Ureter (tissue), 1 donor: ENCODE data around the gene PLXNA1. TPM values are rescaled to one million over a fixed set of nuclear protein-coding genes. Genes with fewer than 3 reads are reported as not detected.
A peak's percentile ranks its signal among the peaks of the same experiment; 100 is the strongest.

ENCODE experiments used
- DNase-seq: peaks from one replicate; pipeline ENCODE4 v3.0.0-alpha.2; 2020; ENCODE audit warnings: low spot score
- total RNA-seq: library from RNA; stranded (reverse); gene quantifications from one replicate; pipeline ENCODE4 v1.2.4, GENCODE V29; 2023
- donor health status: DM: yes; HTN: yes; CAD: no.

PLXNA1 gene
- total RNA-seq, result 43.0 TPM

DNA sequence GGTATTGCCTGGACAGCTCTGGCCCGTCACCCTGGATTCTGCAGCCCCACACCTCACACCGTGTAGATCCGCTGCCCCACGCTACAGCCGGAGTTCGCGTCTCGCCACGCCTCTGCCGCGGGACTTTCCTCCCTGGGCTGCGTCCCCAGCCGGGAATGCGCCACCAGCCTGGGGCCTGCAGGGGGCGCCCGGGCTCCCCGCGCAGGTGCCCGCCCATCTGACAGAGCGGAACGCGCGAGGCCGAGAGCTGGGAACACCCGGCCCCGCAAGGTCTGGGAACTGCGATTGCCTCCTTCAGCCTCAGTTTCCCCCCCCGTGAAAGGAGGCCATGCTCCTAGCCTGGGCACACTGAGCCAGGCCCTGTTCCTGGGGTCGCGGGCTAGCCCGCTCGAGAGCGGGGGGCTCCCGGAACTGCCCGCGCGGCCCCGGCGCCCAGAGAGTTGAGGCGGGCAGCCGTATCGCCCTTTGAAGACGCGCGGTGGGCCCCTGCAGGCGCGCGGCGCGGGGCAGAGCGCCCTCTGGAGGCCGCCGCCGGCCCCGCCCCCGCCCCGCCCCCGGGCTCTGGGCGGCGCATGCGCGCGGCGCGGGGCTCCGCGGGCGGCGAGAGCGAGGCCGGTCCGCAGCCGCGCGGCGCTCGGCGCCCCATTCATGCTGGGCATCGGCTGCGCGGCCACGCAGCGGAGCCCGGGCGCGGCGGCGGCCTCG is at the start of gene PLXNA1:
TSS of gene PLXNA1 (plus strand) at position 645 of the 705 bp plus-strand sequence. CDS start 5,479 bp downstream, outside the sequence.
- DNase-seq, result peak; percentile 75

DNA sequence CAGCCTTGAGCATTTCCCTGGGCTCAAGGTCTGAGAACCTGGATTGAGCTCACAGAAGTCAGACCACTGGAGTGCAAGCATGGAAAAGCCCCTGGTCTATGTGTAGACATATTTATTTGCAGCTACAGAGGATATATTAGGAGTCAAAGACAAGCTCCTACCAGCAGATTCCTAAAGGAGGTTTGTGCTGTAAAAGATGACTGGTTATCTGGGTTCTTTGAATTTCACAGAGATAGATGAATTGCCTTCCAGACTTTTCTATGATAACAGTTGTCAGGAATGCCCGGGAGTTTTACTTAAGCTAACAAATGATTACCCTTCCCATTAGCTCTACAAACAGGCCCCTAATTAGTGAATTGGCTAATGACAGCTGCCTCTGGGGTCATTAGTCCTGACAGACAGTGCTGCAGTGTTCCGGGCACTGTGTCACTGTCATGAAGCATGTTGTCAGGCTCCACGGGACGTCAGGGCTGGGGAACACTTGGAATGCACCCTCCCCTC is 48.8 kb upstream of the PLXNA1 start:
- no peak for DNase-seq

DNA sequence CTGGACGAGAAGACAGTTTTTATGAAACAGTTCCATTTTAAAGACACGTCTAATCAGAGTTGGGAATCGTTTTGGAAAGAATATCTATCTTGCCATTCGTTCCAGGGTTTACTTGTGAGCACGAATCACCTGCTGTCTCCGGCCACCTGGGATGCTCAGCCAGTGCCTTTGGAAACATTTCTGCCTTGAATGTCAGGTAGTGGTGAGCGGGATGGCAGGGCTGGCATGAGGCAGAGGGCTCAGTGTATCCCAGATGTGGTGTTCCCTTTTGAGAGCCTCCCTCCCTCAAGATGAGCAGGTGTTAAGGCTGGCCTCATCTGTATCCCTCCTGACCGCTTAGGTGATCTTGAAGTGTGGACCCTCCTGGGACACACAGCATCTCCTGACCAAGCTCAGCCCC is 47.9 kb upstream of the PLXNA1 start:
- DNase-seq, result no peak

DNA sequence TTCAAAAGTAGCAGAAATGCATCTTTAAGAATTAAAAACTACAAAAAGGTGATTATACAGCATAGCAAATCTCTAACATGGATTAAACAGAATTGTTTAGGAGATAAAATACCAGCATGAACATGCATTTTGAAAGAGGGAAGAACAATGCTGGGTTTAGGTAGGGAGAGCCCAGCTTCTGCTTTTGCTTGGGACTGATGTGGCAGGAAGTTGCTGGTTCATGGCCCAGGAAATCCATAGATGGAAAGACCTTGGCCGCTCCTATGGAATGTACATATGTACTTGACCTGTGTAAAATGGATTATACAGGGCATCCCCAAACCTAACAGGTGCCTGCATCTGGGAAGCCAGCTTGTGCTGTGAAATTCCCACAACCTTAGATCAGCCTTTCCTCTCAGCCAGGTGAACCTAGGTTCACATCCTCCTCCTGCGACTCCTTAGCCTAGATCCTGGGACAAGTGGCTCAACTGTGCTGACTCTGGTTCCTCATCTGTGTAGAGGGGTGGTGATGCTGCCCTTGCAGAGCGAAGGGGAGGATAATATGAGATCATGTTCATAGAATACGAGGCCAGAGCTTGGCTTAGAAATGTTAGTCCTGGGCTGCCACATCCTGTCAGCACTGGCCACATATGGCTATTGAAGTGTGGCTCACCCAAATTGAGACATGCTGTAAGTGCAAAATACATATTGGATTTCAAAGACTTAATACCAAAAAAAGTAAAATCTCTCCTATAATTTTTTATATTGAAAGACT is 47.0 kb upstream of the PLXNA1 start:
- no peak for DNase-seq

DNA sequence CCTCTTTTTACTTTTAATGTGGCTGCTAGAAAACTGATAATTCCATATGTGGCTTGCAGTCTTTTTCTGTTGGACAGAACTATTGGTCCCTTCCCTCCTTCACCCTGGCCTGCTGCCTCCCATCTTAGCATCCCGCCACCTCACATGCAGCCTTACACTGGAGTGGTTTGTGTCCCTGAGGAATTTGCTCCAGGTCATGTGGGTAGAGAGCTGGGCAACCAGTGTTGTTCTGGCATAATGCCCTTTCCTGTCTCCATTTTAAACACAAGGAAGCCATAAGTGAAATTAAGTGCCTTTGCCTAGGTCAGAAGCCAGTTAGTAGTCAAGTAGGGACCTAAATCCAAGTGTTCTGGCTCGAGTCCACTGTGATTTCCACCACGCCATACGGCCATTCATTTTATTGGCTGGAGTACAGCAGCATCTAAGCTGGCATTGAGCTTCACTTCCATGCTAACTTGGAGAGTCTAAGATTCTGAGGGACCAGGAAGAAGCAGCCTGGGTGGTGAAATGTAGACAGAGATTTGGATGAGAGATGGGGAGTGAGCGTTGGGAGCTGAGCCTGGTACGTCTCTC is 46.0 kb upstream of the PLXNA1 start:
- no peak for DNase-seq

DNA sequence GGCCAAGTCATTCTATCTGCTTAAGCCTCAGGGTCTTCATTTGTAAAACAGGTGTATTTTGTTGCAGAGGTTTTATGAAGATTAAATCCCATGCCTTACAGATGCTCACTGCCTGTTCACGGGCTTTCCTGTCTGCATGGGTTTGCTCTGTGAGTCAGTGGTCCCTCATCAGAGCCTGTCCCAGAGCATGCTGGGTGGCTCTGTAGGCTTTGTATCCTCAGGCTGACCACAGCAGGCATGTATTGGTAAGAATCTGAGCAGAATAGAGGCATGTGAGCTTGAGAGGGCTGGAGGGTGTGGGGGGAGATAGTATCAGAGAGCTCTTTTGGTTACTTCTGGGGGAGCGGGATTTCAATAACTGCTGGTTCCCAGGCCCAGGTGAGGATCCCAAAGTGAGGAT is 45.4 kb upstream of the PLXNA1 start:
- no peak for DNase-seq

DNA sequence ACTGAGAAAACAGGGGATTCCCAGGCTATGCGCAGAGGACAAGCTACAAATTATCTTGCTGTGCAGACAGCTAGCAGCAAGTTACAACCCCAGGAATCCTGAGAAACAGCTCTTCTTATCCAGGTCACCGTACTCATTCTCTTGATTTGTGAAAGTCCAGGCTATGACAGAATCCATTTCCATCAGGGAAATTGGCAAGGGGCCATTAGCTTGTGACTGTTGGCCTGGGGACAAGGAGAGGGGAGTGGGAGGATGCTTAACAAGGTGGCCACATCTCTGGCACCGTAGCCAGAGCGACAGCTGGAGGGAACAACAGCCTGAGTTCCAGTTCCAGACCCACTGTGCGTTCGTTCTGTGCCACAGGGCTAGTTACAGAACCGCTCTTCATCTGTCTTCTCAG is 44.9 kb upstream of the PLXNA1 start:
- DNase-seq, result no peak

DNA sequence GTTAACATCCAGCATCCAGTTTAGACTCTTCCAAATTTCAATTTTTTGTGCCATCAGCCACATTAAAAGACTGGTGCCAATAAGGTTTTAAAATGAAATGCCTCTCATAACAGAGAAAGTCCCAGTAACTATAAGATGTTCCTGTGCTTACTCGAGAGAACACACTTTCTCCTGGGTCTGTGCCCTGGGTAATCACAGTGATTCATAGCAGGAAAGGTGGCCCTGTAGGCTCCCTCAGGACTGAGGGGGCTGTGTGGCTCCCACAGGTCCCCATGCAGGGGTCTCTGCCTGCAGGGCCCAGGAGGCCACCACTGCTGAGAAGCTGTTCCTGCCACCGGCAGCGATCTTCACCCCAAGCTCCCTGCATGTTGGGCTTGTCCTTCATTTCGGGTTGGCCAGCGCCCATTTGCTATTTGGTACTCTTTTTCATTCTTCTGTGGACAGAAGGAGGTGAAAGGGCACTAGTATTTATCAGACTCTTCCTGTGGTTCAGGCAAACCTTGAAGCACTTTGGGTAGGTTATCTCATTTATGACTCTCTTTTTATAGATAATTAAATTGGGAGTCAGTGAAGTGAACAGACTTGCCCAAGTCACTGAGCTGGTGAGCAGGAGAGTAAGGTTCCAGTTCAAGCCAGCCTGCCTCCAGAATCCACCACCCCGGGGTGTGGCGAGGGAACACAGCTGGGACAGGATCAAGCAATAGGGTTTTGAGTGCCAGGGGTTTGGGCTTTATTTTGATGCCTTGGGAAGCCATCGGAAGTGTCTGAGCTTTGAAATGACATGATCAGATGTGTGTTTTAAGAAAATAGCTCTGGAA is 44.2 kb upstream of the PLXNA1 start:
- DNase-seq, result no peak

DNA sequence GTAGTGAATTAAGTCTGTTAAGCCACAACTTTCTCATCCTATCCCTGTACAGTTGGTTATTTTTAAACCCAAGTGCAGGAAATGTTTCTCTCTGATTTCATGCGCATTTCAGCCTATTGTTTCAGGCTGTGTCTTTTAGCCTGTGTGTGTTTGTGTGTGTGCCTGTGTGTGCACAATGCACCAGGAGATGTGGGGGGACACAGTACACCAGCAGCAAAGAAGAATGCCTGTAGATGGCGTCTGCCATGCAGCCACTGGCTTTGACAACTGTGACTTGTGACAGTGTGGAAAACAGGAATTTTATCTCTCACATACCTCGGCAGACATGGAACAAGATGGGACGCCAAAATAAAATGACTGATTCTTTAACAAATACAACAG is 43.6 kb upstream of the PLXNA1 start:
- no peak for DNase-seq

DNA sequence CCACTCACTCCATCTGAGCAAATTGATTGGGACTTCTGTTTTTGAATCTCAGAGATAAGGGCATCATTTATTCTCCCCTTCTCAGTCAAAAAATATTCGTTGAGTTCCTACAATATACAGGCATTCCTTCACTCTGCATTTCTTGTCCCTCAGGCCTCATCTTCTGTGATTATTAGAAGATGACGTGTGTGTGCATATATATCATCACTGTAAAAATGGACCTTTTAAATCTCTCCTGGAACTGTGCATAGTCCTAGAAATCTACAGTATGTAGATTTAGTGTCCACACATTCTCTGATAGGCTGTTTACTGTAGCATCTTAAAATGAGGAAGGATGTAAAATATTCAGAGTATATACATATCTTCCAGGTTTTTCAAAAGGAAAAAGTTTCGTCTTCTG is 43.2 kb upstream of the PLXNA1 start:
- no peak for DNase-seq

DNA sequence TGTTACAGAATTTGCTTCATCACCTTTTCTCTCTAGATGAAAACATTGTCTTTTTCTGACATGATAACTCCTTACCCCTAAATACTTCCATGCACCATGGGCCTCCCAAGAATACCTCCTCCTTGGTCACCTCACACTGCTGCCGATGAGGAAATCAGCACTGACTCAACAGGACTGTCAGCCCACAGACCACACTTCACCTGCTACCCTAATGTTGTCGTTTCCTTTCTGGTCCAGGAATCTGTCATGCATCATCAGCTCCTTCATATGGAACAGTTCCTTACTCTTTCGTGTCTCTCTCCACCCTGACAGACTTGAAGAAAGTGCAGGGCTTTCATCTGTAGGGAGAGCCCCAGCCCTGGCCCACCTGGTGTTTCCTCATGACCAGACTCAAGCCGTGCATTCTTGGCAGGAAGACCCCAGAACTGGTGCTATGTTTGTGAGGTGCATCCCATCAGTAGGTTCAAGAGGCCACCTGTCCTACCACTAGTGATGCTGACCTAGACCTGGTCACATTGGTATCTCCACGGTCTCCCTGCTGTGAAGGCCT is 41.1 kb upstream of the PLXNA1 start:
- DNase-seq, result no peak

DNA sequence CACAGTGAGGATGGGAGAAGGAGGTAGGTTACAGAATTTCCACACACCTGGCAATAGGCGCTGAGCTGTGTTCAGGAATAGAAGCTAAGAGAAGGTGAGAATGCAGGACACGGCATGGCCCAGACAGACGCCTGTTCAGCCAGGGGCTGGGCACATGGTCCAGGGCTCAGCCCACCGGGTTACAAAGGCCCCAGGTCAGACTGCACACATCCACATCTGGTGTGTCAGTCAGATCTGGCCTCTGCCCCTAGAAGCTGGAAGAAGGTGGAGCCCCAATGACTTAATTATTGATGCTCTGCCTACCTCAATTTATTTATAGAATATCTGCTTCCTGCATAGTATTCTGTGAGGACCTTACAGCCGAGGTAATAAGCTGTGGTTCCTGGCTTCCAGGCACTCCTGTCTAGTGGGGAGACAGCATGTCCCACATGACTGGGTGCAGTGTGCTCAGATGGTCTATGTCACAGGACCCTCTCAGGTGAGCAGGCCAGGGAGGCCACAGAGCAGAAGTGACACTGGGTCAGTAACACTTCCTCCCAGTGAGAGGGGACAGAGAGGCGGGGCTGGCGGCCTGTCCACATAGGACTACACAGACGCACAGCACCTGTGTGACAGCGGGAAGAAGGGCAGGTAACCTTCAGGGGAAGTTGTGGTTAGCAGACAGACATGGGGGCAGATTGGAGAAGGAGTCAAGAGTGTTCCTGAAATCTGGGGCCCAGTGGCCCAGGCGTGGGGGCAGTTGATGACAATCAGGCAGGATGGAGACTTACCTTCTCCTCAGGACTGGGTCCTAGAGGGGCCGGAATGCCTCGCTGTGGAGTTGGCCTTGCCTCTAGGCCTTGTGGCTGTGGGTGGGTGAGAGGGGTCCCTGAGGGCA is 38.6 kb upstream of the PLXNA1 start:
- DNase-seq, result no peak

DNA sequence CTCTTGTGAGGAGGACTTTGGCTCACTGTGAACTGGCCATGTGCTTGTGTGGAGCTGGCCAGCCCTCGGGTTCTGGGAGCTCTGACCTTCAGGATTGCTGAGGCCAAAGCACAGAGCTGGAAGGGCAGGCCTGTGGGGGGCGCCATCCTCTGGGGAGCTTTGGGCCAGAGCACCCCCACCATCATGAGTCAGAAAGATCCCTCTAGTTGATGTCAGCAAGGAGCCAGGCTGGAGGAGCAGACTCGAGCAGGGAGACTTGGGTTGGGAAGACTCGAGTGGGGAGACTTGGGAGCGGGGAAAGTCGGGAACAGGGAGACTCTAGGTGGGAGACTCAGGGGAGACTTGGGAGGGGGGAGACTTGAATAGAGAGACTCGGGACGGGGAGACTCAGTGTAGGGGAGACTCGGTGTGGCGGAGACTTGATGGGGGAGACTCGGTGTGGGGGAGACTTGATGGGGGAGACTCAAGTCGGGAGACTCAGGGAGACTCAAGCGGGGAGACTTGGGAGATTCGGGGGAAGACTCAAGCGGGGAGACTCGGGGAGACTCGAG is 37.7 kb upstream of the PLXNA1 start:
- DNase-seq, result no peak

DNA sequence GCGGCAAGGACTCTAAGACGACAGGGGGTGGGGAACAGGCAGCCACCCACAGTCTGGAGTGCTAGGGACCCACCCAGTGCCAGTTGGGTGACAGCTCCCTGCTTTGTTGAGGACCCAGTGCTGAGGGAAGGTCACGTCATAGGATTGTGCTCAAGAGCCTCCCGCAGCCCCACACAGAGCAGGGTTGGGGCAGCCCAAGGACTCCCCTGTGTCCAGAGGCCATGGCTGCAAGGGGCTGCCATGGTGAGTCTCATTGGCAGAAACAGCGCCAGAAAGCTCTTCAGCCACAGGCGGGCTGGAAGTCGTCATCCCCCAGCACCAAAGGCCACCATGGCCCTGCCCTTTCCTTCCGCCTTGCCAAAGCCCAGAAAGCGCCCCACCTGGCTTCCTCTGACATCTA is 37.0 kb upstream of the PLXNA1 start:
- no peak for DNase-seq

DNA sequence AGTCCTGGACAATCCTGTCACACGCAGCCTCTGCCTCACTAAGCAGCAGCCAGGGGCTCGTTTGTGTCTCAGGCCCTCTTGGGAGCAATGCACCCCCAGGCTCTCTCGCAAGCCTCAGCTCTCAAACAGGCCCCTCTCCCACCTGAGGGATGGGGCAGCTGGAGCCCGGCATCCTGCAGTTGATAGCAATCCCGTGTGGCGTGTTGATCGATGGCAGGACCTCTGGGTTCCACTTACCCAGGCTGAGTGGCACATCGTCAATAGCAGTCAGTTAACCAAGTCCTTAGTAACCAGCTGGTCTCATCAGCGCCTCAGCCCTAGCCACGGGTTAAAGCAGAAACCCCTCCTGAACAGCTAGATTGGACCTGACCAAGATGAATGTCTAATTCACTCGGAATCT is 36.5 kb upstream of the PLXNA1 start:
- DNase-seq, result no peak

DNA sequence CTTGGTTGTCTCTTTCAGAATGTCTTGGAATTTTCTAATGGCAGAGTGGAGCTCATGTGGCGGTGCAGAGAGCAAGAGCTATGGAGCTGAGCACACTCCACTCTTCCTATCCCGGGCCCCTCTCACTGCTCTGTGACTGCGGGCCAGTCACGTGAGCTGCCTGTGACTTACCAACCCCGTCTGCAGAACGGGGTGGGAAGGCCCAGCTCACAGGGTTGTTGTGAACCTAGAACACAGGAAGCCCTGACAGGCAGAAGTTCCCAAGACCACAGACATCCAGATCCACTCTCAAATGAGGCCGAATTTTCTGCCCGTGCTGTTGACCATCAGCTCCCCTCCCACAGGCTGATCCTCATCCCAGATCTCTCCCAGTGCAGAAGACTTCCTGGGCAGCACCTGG is 35.5 kb upstream of the PLXNA1 start:
- no peak for DNase-seq

DNA sequence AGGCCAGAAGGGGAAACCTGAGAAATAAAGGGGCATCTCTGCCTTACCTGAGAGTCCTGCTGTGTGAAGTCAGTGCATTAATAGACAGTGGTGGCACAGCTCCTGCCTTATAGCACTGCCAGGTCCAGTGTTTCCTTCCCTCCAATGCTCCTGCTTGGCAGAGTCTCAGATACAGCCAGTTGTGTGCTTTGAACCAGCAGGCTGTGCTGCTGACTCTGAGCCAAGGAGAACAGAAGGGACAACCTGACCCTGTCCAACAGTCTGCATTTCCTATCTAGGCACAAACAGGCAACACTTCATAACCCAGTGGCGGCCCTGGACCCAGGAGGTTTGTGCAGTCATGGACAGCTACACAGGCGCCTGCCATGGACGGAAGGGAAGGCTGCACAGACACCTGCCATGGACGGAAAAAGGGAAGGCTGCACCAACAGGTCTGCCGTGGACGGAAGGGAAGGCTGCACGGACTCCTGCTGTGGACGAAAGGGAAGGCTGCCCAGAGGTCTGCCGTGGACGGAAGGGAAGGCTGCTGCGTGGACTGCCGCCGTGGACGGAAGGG is 33.9 kb upstream of the PLXNA1 start:
- no peak for DNase-seq

DNA sequence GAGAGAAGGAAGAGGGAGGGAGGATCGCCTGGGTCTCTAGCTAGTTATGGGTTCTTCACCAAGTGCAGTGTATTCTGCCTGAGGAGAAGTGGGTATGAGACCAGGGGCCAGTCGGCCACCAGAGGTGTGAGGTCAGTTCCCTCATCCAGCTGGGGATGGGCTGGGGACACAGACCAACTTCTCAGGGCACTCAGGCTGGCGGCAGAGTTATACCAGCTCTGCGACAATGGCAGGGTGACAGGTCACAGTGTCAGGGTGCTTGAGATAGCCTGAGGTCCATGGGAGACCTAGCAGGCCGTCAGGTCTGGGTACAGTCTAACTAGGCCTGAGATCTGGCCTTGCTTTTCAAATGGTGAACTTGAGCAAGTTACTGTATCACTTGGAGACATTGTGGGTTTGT is 31.4 kb upstream of the PLXNA1 start:
- DNase-seq, result no peak

DNA sequence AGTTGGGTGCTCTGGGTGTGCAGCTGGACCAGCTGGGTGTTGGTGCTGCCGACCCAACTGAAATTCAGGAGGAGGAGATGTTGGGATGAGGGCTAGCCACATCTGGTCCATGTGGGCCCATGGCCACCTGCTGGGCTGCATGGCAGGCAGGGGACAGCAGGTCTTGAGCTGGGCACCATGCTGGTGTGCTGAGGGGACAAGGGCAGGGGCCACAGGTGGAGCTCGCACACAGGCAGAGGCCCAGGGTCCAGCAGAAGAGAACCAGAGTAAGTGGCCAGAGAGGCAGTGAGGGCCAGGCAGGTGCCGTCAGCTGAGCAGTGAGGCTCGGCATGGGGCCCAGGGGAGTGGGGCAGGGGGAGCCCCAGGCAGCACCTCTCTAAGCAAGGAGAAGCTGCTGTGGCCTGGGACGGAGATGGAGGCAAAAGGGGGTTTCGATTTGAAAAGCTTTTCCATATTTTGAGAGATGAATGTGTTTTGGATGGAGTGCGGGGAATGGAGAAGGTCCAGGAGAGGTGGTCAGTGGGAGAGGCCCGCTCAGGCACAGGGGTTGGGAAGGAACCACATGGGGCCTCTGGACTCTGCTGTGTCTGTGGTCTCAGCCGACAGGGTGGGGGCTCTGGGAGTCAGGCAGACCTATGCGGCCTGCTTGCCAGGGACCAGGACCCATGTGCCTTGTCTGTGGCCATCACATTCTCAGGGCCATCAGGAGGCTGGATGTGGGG is 30.5 kb upstream of the PLXNA1 start:
- no peak for DNase-seq
